BJ (cell line): ENCODE results near the gene NOD2. TPM values are rescaled to one million over a fixed set of nuclear protein-coding genes. Genes with fewer than 3 reads are reported as not detected.
A peak's percentile ranks its signal among the peaks of the same experiment; 100 is the strongest.

ENCODE experiments used
- CTCF ChIA-PET: fragments of 350-600 bp; formaldehyde crosslinking; extraction: SDS; loops from one replicate; lab custom pipeline; 2021; ENCODE audit warnings: antibody characterized with exemption, inconsistent platforms; lab: Yijun Ruan, JAX
- POLR2A ChIA-PET: fragments of 300-600 bp; sonication (Branson Sonifier 250); formaldehyde crosslinking; extraction: SDS; loops from one replicate; lab custom pipeline; 2021; ENCODE audit warnings: antibody characterized with exemption; lab: Charles Lee
- DNase-seq: peaks from one replicate; pipeline ENCODE4 v3.0.0-alpha.2; 2011; ENCODE audit warnings: low read depth
- H3K27me3 ChIP-seq: 2 replicates; pipeline ENCODE4 v1.6.0; 2011; ENCODE audit warnings: low read length; ENCODE audit not compliant: control insufficient read depth, insufficient read depth
- H3K36me3 ChIP-seq: 2 replicates; pipeline ENCODE4 v1.5.1; 2011; ENCODE audit warnings: low read length; ENCODE audit not compliant: control insufficient read depth, insufficient read depth
- H3K4me3 ChIP-seq: 2 replicates; pipeline ENCODE4 v1.5.1; 2011; ENCODE audit warnings: low read depth, mild to moderate bottlenecking, control low read depth, low read length
- CTCF ChIP-seq: IDR thresholded peaks from 2 replicates; pipeline ENCODE4 v1.5.1; 2011; ENCODE audit warnings: low read depth, mild to moderate bottlenecking, control low read depth, inconsistent platforms, low read length, moderate library complexity; ENCODE audit not compliant: insufficient read depth
- polyA plus RNA-seq: library from polyadenylated mRNA; depleted of rRNA; stranded (reverse); fragments of >200 nt; gene quantifications from 2 replicates; pipeline ENCODE4 v1.2.3, GENCODE V29; 2011

Gene NOD2
- polyA plus RNA-seq, 1 experiment, result not detected

- no peaks in the 10 kb centered on the region; the same call in none of the 2 replicates for H3K27me3 ChIP-seq
- H3K4me3 ChIP-seq, result no peak overlapping the region
- no peaks in the 10 kb centered on the region for H3K36me3 ChIP-seq
- CTCF ChIA-PET, result interaction anchor here (1.9 to 9.8 kb wide), 2 partner anchors 10 to 130 kb away, joined by 5 to 105 read pairs; no protein-coding TSS in a partner anchor
- no peak for TF ChIP-seq CTCF
- DNase-seq, result no peak
- POLR2A ChIA-PET, result no interaction called here
These were observed 17.5 kb upstream of the NOD2 start for GRCh38 chr16:50675686-50676610.

GRCh38 chr16:50676684-50677225 lies 16.7 kb upstream of the NOD2 start:
- no peak for DNase-seq
- POLR2A ChIA-PET, result no interaction called here
- Histone ChIP-seq H3K27me3 (no peaks in the 10 kb centered on the region; the same call in none of the 2 replicates), H3K36me3 (no peaks in the 10 kb centered on the region), H3K4me3 (no peak overlapping the region)
- CTCF ChIA-PET, result interaction anchor here (0.9 to 9.8 kb wide), 3 partner anchors 10 to 130 kb away, joined by 3 to 105 read pairs (median 5); no protein-coding TSS in a partner anchor
- no peak for TF ChIP-seq CTCF

- Histone ChIP-seq H3K36me3 (no peaks in the 10 kb centered on the region), H3K4me3 (no peak overlapping the region), H3K27me3 (no peaks in the 10 kb centered on the region; the same call in none of the 2 replicates)
- no peak for DNase-seq
- POLR2A ChIA-PET, result no interaction called here
- CTCF ChIA-PET, result interaction anchor here (0.9 to 9.8 kb wide), 3 partner anchors 11 to 129 kb away, joined by 3 to 105 read pairs (median 5); no protein-coding TSS in a partner anchor
- TF ChIP-seq CTCF, result peak; percentile 22; the same call in 1 of the 2 replicates
These were observed 16.1 kb upstream of the NOD2 start for GRCh38 chr16:50677351-50677750.

GRCh38 chr16:50678531-50678930 lies 14.9 kb upstream of the NOD2 start:
- Histone ChIP-seq H3K4me3 (no peak overlapping the region), H3K27me3 (no peaks in the 10 kb centered on the region; the same call in none of the 2 replicates), H3K36me3 (no peaks in the 10 kb centered on the region)
- CTCF ChIA-PET, result interaction anchor here (1.4 to 9.8 kb wide), 3 partner anchors 9 to 128 kb away, joined by 5 to 105 read pairs (median 7); no protein-coding TSS in a partner anchor
- TF ChIP-seq CTCF, result no peak
- POLR2A ChIA-PET, result no interaction called here
- no peak for DNase-seq

GRCh38 chr16:50679266-50679665 lies 14.1 kb upstream of the NOD2 start:
- ChIA-PET POLR2A (no interaction called here), CTCF (interaction anchor here (9.8 kb wide), 1 partner anchor 13 kb away, joined by 105 read pairs; no protein-coding TSS in a partner anchor)
- Histone ChIP-seq H3K4me3 (no peak overlapping the region), H3K27me3 (no peaks in the 10 kb centered on the region; the same call in none of the 2 replicates), H3K36me3 (no peaks in the 10 kb centered on the region)
- TF ChIP-seq CTCF, result no peak
- no peak for DNase-seq
